Effector memory CD8-positive, alpha-beta T cell (primary cell): ENCODE results near the gene SLC25A11.
"Not testable (repeated sequence)": the region's sequence is repeated elsewhere in the genome, so short reads cannot be mapped to it uniquely, and the experiment has no call there.

Source experiments
- ATAC-seq: fragments of 150-1000 bp; cut with Tn5 transposase; replicated peaks from 2 replicates; pipeline ENCODE4 v1.10.0; 2021; ENCODE audit warnings: mild to moderate bottlenecking, moderate library complexity
- DNase-seq, 3 experiments: peaks; one replicate each; pipeline ENCODE4 v3.0.0; 2021
- H3K27ac Mint-ChIP-seq, 2 donors: one replicate each; pipeline ENCODE4 v1.8.0; 2022; ENCODE audit warnings: mild to moderate bottlenecking in 2 of 2, mixed read lengths in 2 of 2, moderate library complexity in 2 of 2
- H3K27me3 Mint-ChIP-seq, 2 donors: one replicate each; pipeline ENCODE4 v1.8.0; 2022; ENCODE audit warnings: mixed read lengths in 2 of 2
- H3K36me3 Mint-ChIP-seq: one replicate; pipeline ENCODE4 v1.8.0; 2022; ENCODE audit warnings: mild to moderate bottlenecking, moderate library complexity, mixed read lengths; ENCODE audit not compliant: insufficient read depth
- H3K4me1 Mint-ChIP-seq, 2 donors: one replicate each; pipeline ENCODE4 v1.8.0; 2022; ENCODE audit warnings: low read depth in 2 of 2, mixed read lengths in 2 of 2
- H3K4me3 Mint-ChIP-seq, 2 donors: one replicate each; pipeline ENCODE4 v1.8.0; 2022; ENCODE audit warnings: mild to moderate bottlenecking in 2 of 2, mixed read lengths in 2 of 2, moderate library complexity in 2 of 2
- H3K9me3 Mint-ChIP-seq, 2 donors: one replicate each; pipeline ENCODE4 v1.8.0; 2022; ENCODE audit warnings: mixed read lengths in 2 of 2

SLC25A11 gene

GRCh38 chr17:4908711-4909496 is 30.9 kb downstream of the SLC25A11 start:
- no peak overlapping the region for H3K4me3 Mint-ChIP-seq
- ATAC-seq (peak; percentile 98), DNase-seq (peak; percentile 62 to 64 (median 64))
- peaks cover 0 to 10% of the 10 kb centered on the region in 2 donors for H3K27me3 Mint-ChIP-seq
- peaks cover 8% of the 10 kb centered on the region for H3K36me3 Mint-ChIP-seq
- H3K9me3 Mint-ChIP-seq: no peaks in the 10 kb centered on the region
- H3K4me1 Mint-ChIP-seq: no peaks in the 10 kb centered on the region
- no peak overlapping the region for H3K27ac Mint-ChIP-seq

DNA sequence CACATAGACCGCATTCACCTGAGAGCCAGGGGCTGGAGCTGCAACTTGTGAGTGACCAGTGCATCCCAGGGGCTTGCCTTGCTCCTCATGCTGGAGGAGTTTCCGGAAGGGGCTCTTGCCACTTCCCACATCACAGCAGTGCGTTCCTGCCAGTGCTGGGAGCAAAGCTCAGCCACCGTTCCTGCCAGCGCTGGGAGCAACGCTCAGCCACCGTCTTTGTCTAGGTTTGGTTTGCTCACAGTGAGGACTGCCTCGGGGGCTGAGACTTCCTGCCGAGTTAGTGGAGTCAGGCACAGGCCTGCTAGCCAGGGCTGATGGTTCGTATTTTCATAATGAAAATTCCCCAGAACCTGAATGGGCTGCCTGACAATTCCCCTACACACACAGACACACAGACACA is 31.5 kb downstream of the SLC25A11 start:
- Mint-ChIP-seq H3K27ac (no peak overlapping the region), H3K4me3 (no peak overlapping the region), H3K36me3 (peaks cover 14% of the 10 kb centered on the region), H3K4me1 (peaks cover 5% of the 10 kb centered on the region in 2 donors), H3K27me3 (peaks cover 0 to 10% of the 10 kb centered on the region in 2 donors), H3K9me3 (no peaks in the 10 kb centered on the region)
- DNase-seq: no peak
- ATAC-seq: no peak

DNA sequence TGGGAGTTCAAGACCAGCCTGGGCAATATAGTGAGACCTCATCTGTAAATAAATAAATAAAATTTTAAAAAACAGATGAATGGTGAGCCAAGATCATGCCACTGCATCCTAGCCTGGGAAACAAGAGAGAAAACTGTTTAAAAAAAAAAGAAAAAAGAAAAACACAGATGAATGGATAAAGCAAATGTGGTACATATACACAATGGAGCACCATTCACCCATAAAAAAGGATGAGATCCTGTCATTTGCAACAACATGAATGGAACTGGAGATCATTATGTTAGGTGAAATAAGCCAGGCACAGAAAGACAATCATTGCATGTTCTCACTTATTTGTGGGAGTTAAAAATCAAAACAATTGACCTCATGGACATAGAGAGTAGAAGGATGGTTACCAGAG is 33.2 kb downstream of the SLC25A11 start:
- not testable (repeated sequence) for ATAC-seq, DNase-seq, H3K27me3 Mint-ChIP-seq, H3K27ac Mint-ChIP-seq, H3K9me3 Mint-ChIP-seq, H3K4me3 Mint-ChIP-seq
- Mint-ChIP-seq H3K4me1 (peaks cover 17 to 18% of the 10 kb centered on the region in 2 donors), H3K36me3 (peaks cover 31% of the 10 kb centered on the region)

DNA sequence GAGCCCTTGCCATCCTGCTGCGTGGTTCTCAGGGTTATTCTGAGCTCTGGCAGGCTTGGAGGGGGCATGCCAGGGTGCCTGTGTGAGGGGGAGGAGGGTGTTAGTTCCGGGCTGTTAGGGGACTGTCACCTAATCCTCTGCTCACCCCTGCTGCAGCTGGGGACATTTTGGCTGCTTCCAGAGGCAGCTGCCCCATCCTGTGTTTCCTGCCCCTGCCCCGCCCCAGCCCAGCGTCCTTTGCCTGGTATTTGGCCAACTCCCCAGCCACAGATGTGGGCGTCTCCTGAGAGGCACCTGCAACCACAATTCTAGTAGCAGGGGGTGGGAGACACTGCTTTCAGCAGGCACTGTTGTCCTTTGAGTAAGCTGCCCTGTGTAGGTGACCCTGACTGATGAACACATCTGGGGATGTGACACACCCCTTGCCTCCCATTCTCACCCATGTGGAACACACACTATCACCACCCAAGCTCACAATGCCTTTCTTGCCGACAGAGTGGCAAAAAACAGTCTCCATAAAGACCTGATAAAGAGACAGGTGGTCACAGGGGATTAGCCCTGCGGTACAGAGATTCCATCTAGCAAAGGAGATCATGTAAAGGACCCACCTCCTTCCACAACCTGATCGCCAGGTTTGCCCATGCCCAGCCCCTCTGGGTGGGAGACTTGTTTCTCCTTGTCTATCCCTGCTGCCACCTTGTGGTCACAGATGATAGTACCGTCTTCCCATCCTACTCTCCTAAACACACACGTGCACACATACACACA is 36.6 kb downstream of the SLC25A11 start, which contains the start of gene CHRNE:
Gene CHRNE, minus strand, starts transcription at position 48 of the 768 bp plus-strand sequence. Its CDS starts 35 bp downstream, at position 13.
- Mint-ChIP-seq H3K27me3 (peaks cover 0 to 4% of the 10 kb centered on the region in 2 donors), H3K4me1 (peaks cover 35 to 36% of the 10 kb centered on the region in 2 donors), H3K4me3 (peak within 1 kb of the TSS; percentile 80 to 84)

GRCh38 chr17:4902540-4902939 is 37.3 kb downstream of the SLC25A11 start:
- Mint-ChIP-seq H3K9me3 (no peaks in the 10 kb centered on the region), H3K27ac (peak overlapping the region; percentile 87 to 91), H3K36me3 (peaks cover 49% of the 10 kb centered on the region), H3K27me3 (peaks cover 0 to 4% of the 10 kb centered on the region in 2 donors), H3K4me1 (peaks cover 37% of the 10 kb centered on the region in 2 donors), H3K4me3 (peak overlapping the region; percentile 80 to 84)
- ATAC-seq (no peak), DNase-seq (no peak)

More for the DNA sequence above, 36.6 kb downstream of the SLC25A11 start, which contains the start of gene CHRNE:
- no peaks in the 10 kb centered on the region for H3K9me3 Mint-ChIP-seq
- H3K36me3 Mint-ChIP-seq: peaks cover 49% of the 10 kb centered on the region
- peak within 1 kb of the TSS; percentile 87 to 91 for H3K27ac Mint-ChIP-seq
- ATAC-seq: peak; percentile 59
- peak; percentile 65 to 75 (median 66) for DNase-seq

GRCh38 chr17:4901648-4902344 is 38.0 kb downstream of the SLC25A11 start:
- Mint-ChIP-seq H3K4me1 (peaks cover 37% of the 10 kb centered on the region in 2 donors), H3K36me3 (peaks cover 49% of the 10 kb centered on the region), H3K27me3 (peaks cover 0 to 4% of the 10 kb centered on the region in 2 donors), H3K27ac (peak overlapping the region; percentile 91 to 93), H3K4me3 (peak overlapping the region; percentile 80 to 86), H3K9me3 (no peaks in the 10 kb centered on the region)
- ATAC-seq: no peak
- no peak for DNase-seq

DNA sequence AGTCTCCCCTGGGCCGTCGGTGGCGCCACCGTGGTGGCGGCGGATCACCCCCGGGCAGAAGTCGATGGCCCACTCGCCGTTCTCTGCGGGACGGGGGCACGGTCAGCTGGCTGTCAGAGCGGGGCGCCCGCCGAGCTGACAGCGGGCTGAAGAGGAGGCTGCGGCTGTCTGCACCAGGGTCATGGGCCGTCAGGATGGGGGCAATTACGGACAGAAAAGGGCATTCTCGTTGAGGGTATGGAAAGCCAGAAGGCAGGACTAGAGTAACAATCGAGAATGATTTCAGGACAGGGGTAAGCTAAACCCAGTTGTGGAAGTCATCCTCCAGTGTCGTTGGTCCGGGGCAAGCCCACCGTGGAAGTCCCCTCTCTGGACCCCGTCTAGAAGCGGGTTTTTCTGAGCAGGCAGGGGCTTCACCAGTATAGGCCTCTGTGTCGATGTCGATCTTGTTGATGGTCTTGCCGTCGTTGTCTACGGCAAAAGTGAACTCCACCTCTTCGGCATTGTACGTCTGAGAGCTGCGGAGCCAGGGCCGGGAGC is 38.7 kb downstream of the SLC25A11 start:
- no peak for DNase-seq

GRCh38 chr17:4900231-4901107 is 39.4 kb downstream of the SLC25A11 start:
- Mint-ChIP-seq H3K36me3 (peaks cover 56% of the 10 kb centered on the region), H3K4me1 (peaks cover 37% of the 10 kb centered on the region in 2 donors), H3K27me3 (no peaks in the 10 kb centered on the region), H3K27ac (peak overlapping the region; percentile 91 to 93), H3K4me3 (peak overlapping the region; percentile 85 to 86), H3K9me3 (no peaks in the 10 kb centered on the region)
- peak; percentile 41 for ATAC-seq
- peak; percentile 58 to 69 (median 68) for DNase-seq

More for the DNA sequence above, 38.7 kb downstream of the SLC25A11 start:
- Mint-ChIP-seq H3K4me1 (peaks cover 37% of the 10 kb centered on the region in 2 donors), H3K9me3 (no peaks in the 10 kb centered on the region), H3K4me3 (peak overlapping the region; percentile 85 to 86), H3K27me3 (peaks cover 0 to 4% of the 10 kb centered on the region in 2 donors), H3K27ac (peak overlapping the region; percentile 91 to 93), H3K36me3 (peaks cover 50% of the 10 kb centered on the region)
- ATAC-seq: no peak

- ATAC-seq (peak; percentile 71), DNase-seq (peak; percentile 95 to 97 (median 97))
- peaks cover 37% of the 10 kb centered on the region in 2 donors for H3K4me1 Mint-ChIP-seq
- H3K36me3 Mint-ChIP-seq: peaks cover 63% of the 10 kb centered on the region
- peak within 1 kb of the TSS; percentile 85 to 86 for H3K4me3 Mint-ChIP-seq
- no peaks in the 10 kb centered on the region for H3K9me3 Mint-ChIP-seq
- peak within 1 kb of the TSS; percentile 91 to 93 for H3K27ac Mint-ChIP-seq
- H3K27me3 Mint-ChIP-seq: no peaks in the 10 kb centered on the region
Measured at GRCh38 chr17:4899341-4900230, 40.3 kb downstream of the SLC25A11 start, which contains the start of gene C17orf107. TSS of gene C17orf107 (plus strand) at chr17:4899536. CDS start at chr17:4899763, 227 bp downstream.

GRCh38 chr17:4898927-4899326 is 40.9 kb downstream of the SLC25A11 start:
- Mint-ChIP-seq H3K9me3 (no peaks in the 10 kb centered on the region), H3K27ac (peak overlapping the region; percentile 91 to 93), H3K4me1 (peaks cover 37% of the 10 kb centered on the region in 2 donors), H3K27me3 (no peaks in the 10 kb centered on the region), H3K36me3 (peaks cover 68% of the 10 kb centered on the region), H3K4me3 (peak overlapping the region; percentile 85 to 86)
- DNase-seq (no peak), ATAC-seq (peak; percentile 1)

DNA sequence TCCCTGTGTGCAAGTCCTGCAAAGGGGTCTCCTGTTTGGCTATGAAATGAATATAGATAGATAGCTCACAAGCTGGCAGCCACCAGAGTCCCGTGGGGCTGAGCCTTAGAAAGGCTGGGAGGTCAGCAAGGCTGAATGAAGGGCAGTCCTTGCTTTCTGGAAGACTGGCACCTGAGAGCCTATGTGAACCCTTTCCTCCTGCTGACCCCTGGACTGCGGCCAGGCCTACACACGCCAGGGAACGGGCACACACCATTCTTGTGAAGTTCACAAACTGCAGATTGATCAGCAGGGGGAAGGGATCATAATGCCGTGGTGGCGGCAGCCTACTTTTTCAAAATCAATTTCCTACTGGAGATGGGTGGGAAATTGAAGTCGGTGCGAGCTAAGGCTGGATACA is 41.5 kb downstream of the SLC25A11 start:
- Mint-ChIP-seq H3K4me1 (peaks cover 33% of the 10 kb centered on the region in 2 donors), H3K36me3 (peaks cover 67% of the 10 kb centered on the region), H3K27me3 (no peaks in the 10 kb centered on the region), H3K4me3 (peak overlapping the region; percentile 74 to 86), H3K27ac (peak overlapping the region in 1 of 2 donors; percentile 82), H3K9me3 (no peaks in the 10 kb centered on the region)
- ATAC-seq (no peak), DNase-seq (no peak)
